Mesodermal cell (in vitro differentiated cells): ENCODE data around the gene VAMP2.

ENCODE experiments used
- H3K27ac ChIP-seq: 2 replicates; pipeline ENCODE4 v1.7.0; 2013; ENCODE audit warnings: mild to moderate bottlenecking, low read depth, low read length, moderate library complexity; ENCODE audit not compliant: severe bottlenecking
- H3K36me3 ChIP-seq: 2 replicates; pipeline ENCODE4 v1.7.1; 2013; ENCODE audit warnings: mild to moderate bottlenecking, low read length, moderate library complexity; ENCODE audit not compliant: control insufficient read depth, insufficient read depth
- H3K4me1 ChIP-seq: one replicate; pipeline ENCODE4 v1.7.1; 2013; ENCODE audit warnings: mild to moderate bottlenecking, low read length; ENCODE audit not compliant: insufficient read depth, control insufficient read depth, poor library complexity, severe bottlenecking
- H3K4me3 ChIP-seq: 2 replicates; pipeline ENCODE4 v1.7.0; 2013; ENCODE audit warnings: low read length, control low read depth, mild to moderate bottlenecking; ENCODE audit not compliant: insufficient read depth, poor library complexity, severe bottlenecking; ENCODE audit errors: extremely low read depth
- H3K9me3 ChIP-seq: 2 replicates; pipeline ENCODE4 v1.7.1; 2013; ENCODE audit warnings: mild to moderate bottlenecking, low read length, moderate library complexity; ENCODE audit not compliant: control insufficient read depth
- WGBS, 2 experiments: methylation state at CpG; one replicate each; pipeline ENCODE4 v1.1.5; 2013; ENCODE audit warnings: missing lambda C conversion rate in 2 of 2; ENCODE audit not compliant: insufficient coverage in 2 of 2; 5-methylcytosine and 5-hydroxymethylcytosine counted together

VAMP2 gene

GRCh38 chr17:8147805-8148404 lies 14.8 kb downstream of the VAMP2 start:
- 92 to 96% methylated on average over 10 to 13 of the region's 13 CpGs for WGBS, 2 experiments
- no peak overlapping the region for H3K27ac ChIP-seq
- peaks cover 10% of the 10 kb centered on the region for H3K4me1 ChIP-seq
- H3K4me3 ChIP-seq = no peak overlapping the region
- H3K9me3 ChIP-seq = no peaks in the 10 kb centered on the region
- H3K36me3 ChIP-seq = peaks cover 69% of the 10 kb centered on the region

- H3K27ac ChIP-seq = no peak overlapping the region
- 92 to 96% methylated on average over 20 to 21 of the region's 26 CpGs for WGBS, 2 experiments
- peaks cover 75% of the 10 kb centered on the region for H3K36me3 ChIP-seq
- peaks cover 4% of the 10 kb centered on the region for H3K4me1 ChIP-seq
- H3K4me3 ChIP-seq = no peak overlapping the region
- H3K9me3 ChIP-seq = no peaks in the 10 kb centered on the region
These were observed 15.5 kb downstream of the VAMP2 start for GRCh38 chr17:8147141-8147804.

DNA sequence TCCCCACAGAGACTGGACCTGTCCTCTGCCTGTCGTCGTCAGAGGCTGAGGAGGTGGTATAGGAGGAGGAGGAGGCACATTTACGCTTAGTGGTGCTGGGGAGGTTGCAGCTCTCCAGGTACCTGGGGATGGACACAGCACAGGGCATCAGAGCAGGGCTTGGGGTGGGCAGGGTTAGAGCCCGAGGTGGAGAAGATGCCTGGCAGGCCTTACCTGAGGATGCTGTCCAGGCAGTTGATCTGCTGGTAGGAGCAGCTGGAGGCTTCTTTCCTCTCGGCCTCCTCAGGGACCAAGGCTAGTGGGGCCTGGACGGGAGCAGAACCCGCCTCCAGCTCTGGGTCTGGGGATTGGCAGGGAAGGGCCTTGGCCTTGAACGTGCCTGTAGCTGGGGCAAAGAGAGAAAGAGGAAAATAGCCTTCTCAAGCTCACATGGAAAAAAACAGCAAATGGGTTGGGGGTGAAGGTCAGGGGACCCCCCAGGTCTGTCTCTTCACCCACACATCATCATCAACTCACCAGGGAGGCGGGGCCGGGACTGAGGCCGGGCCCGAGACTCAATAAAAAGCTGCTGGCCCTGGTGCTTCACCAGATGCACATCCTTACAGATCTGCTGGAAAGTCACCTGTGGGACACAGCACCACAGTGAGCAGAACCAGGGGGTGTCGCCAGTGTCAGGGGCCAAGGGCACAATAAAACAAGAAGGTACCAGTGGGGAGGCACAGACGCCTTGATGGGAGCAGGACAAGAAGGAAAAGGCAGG lies 16.2 kb downstream of the VAMP2 start:
- 98% methylated on average over 5 to 12 of the region's 14 CpGs for WGBS, 2 experiments
- peaks cover 4% of the 10 kb centered on the region for H3K4me1 ChIP-seq
- no peaks in the 10 kb centered on the region for H3K9me3 ChIP-seq
- H3K36me3 ChIP-seq = peaks cover 82% of the 10 kb centered on the region
- no peak overlapping the region for H3K4me3 ChIP-seq
- H3K27ac ChIP-seq = no peak overlapping the region

- Histone ChIP-seq H3K36me3 (peaks cover 88% of the 10 kb centered on the region), H3K27ac (no peak overlapping the region), H3K4me1 (peaks cover 4% of the 10 kb centered on the region), H3K9me3 (no peaks in the 10 kb centered on the region), H3K4me3 (no peak overlapping the region)
- WGBS, 2 experiments = 100% methylated on average over 4 of the region's 12 CpGs
These were observed 16.9 kb downstream of the VAMP2 start for GRCh38 chr17:8145811-8146210.

DNA sequence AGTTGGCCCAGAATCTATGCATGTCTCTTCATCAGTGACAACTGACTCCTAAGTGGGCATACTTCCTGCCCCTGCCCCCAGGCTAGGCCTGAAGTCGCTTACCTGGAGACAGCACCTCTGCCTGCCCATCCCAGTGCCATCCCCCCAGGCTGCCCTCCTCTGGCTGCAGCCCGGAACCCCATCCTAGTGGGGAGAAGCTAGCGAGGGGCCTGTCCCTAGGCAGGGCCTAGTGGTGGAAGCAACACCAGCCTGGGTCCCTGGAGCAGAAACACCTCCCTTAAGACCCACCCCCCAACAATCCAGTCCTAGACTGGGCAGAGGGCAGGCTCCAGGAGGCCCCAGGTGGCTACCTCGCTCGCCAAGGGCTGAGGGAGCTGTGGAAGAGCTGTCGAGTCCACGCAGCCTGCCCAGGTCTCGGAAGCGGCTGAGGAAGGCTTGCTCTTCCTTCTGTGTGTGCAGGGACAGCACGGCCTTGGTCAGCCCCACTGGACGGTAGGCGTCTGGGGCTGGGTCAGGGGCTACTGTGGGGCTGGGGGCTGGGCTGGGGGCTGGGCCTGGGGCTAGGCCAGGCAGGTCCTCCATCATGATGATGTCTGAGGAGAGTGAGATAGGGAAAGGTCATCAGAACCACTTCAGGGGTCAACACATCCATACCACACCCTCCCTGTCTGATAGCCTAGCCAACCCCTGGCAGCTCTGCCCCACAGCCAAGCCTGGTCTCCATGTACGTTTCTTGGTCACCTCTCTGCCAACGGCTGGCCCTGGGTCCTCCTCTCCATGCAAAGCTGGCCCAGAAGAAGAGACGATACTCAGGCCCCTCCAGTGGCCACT lies 18.1 kb downstream of the VAMP2 start:
- 95% methylated on average over 12 of the region's 15 CpGs for WGBS, 2 experiments
- Histone ChIP-seq H3K4me1 (no peaks in the 10 kb centered on the region), H3K4me3 (no peak overlapping the region), H3K27ac (no peak overlapping the region), H3K36me3 (peaks cover 88% of the 10 kb centered on the region), H3K9me3 (no peaks in the 10 kb centered on the region)

DNA sequence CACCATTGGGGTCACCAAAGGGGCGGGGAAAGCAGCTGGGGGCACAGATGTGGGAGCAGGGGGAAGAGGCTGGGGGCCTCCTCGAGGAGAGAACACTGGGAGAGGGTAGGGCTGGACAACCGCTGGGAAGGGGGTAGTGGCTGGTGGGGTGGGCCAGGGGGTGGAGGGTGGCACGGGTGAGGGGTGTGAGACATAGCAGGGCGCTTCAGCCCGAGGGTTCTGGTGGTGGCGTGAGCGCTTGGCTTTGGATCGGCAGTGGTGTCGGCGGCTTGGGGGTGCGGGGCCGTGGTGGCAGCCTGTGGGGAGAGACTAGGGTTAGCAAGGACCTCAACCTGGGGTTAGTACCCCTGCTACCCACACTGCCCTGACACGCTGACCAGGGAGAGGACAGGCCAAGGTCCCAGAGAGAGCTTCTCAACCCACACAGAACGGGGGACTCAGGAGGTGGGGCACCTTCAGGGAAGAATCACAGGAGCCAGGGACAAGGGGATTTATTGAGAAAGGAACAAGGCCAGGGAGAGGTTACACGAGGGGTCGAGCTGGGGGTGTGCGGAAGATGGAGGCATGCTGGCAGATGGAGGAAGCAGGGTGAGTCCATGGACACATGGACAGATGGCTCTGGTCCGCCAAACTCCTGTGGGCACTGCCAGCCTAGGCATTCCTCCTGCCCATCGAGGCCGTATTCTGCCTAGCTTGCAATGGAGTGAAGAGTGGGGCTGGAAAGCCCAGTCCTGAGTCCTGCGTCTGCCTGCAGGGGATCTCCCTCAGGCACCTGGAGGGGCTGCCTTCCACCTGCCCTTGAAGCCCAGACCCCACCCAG lies 19.0 kb downstream of the VAMP2 start:
- Histone ChIP-seq H3K36me3 (peaks cover 82% of the 10 kb centered on the region), H3K9me3 (no peaks in the 10 kb centered on the region), H3K27ac (no peak overlapping the region), H3K4me3 (no peak overlapping the region), H3K4me1 (no peaks in the 10 kb centered on the region)
- WGBS, 2 experiments = 98 to 99% methylated on average over 16 to 19 of the region's 22 CpGs

DNA sequence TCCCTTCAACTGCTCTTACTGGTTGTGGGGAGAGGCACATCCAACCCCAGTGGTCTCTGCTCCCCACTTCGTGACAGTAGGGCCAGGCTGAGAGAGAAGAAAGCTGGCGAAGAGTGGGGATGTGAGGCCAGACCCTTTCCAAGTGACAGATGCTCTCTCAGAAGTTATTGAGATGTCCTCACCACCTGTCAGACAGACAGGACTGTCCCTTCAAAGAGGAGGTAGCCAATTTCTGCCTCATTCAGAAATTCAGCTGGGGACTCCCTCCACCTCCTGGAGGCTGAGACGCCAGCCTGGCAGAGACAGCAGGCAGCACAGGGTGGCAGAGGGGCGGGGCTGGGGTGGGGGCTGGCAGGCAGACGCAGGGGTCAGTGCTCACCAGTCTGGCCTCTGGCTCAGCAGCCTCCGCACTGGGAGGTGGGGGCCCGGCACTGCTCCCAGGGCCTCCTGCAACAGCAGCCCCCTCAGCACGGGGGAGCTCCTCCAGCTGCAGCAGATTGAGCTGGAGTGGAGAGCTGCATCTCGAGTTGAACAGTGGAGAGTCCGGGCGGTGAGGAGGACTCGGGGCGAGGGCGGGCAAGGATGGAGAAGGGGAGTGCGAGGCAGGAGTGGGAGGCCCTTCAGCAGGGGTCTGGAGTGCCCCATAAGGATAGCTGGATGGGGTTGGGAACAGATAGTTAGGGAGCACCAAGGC lies 19.7 kb downstream of the VAMP2 start:
- Histone ChIP-seq H3K4me3 (no peak overlapping the region), H3K4me1 (peaks cover under 1% of the 10 kb centered on the region), H3K36me3 (peaks cover 74% of the 10 kb centered on the region), H3K9me3 (no peaks in the 10 kb centered on the region), H3K27ac (no peak overlapping the region)
- 95 to 98% methylated on average over 8 to 14 of the region's 15 CpGs for WGBS, 2 experiments

DNA sequence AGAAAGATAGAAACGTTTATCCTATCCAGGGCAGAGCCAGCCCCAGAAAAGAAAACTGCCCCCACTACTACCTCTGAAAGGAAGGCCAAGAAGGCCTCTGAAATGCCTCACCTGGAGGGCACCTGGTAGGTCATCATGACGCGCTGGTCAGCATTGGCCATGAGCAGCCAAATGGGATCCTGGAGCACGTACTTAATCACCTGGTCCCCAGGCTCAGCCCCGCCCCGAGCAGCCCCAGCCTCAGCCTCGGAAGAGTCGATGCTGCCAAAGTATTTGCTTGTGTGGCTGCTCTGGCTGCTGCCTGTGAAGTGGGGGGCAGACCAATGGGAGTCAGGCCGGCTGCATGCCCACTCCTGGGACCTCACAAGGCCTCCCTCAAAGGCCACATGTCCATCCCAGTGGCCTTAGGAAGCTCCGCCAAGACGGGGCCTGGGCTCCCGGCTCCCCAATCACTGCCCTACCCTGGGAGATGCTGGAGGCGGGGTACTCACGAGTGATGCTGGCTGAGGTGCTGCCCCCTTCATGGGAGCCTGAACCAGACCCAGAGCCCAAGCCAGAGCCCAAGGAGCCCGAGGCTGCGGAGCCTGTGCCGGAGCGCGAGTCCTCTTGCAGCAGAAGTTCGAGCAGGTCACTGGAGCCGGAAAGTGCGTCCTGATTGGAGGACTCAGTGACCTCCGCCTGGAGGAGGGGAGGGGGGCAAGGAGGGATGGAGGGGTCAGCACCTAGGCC lies 20.4 kb downstream of the VAMP2 start:
- H3K4me1 ChIP-seq = peaks cover 3% of the 10 kb centered on the region
- H3K9me3 ChIP-seq = no peaks in the 10 kb centered on the region
- H3K36me3 ChIP-seq = peaks cover 67% of the 10 kb centered on the region
- no peak overlapping the region for H3K4me3 ChIP-seq
- no peak overlapping the region for H3K27ac ChIP-seq
- WGBS, 2 experiments = 95 to 96% methylated on average over 15 to 22 of the region's 23 CpGs

- WGBS, 2 experiments = 92 to 93% methylated on average over 9 to 10 of the region's 11 CpGs
- Histone ChIP-seq H3K27ac (no peak overlapping the region), H3K9me3 (no peaks in the 10 kb centered on the region), H3K36me3 (peaks cover 61% of the 10 kb centered on the region), H3K4me1 (peaks cover 3% of the 10 kb centered on the region), H3K4me3 (no peak overlapping the region)
These were observed 21.0 kb downstream of the VAMP2 start for GRCh38 chr17:8141741-8142140.
